ENCODE measurements around the gene NAT14.

Gene NAT14

GRCh38 chr19:55467236-55468053 is 17.5 kb upstream of the NAT14 start:
- DNase-seq (ENCODE audit: low spot score) (no peak), FAIRE-seq (no peak)

GRCh38 chr19:55468054-55468393 is 17.0 kb upstream of the NAT14 start:
- no peak for DNase-seq (ENCODE audit: low spot score)
- no peak for FAIRE-seq

- no peak for FAIRE-seq
- no peak for DNase-seq (ENCODE audit: low spot score)
These were observed 13.7 kb upstream of the NAT14 start for GRCh38 chr19:55471266-55471665.

- DNase-seq (ENCODE audit: low spot score): peak; percentile 83
- no peak for FAIRE-seq
These were observed 12.5 kb upstream of the NAT14 start for GRCh38 chr19:55472463-55472862.

- FAIRE-seq (no peak), DNase-seq (ENCODE audit: low spot score) (peak; percentile 49)
These were observed 11.6 kb upstream of the NAT14 start for GRCh38 chr19:55473225-55474012.

GRCh38 chr19:55474269-55475265 is 10.4 kb upstream of the NAT14 start:
- peak; percentile 78 for FAIRE-seq
- peak; percentile 92 for DNase-seq (ENCODE audit: low spot score)

- FAIRE-seq (no peak), DNase-seq (ENCODE audit: low spot score) (peak; percentile 88)
These were observed 8.8 kb upstream of the NAT14 start, which contains the start of gene ZNF628 for GRCh38 chr19:55476100-55476775. Gene ZNF628, plus strand, starts transcription at chr19:55476617. Its CDS starts 3,294 bp downstream, at chr19:55479911.

- FAIRE-seq (no peak), DNase-seq (ENCODE audit: low spot score) (no peak)
These were observed 7.1 kb upstream of the NAT14 start for GRCh38 chr19:55477905-55478304.

- no peak for FAIRE-seq
- DNase-seq (ENCODE audit: low spot score): no peak
These were observed 6.6 kb upstream of the NAT14 start for GRCh38 chr19:55478364-55478763.

- DNase-seq (ENCODE audit: low spot score) (no peak), FAIRE-seq (no peak)
These were observed 5.9 kb upstream of the NAT14 start for GRCh38 chr19:55479045-55479444.

GRCh38 chr19:55479451-55480230 is 5.3 kb upstream of the NAT14 start:
- DNase-seq (ENCODE audit: low spot score) (no peak), FAIRE-seq (no peak)

GRCh38 chr19:55481148-55481793 is 3.7 kb upstream of the NAT14 start:
- FAIRE-seq: no peak
- DNase-seq (ENCODE audit: low spot score): no peak

GRCh38 chr19:55481794-55482155 is 3.2 kb upstream of the NAT14 start:
- DNase-seq (ENCODE audit: low spot score) (no peak), FAIRE-seq (no peak)

GRCh38 chr19:55482156-55482961 is 2.6 kb upstream of the NAT14 start:
- no peak for FAIRE-seq
- no peak for DNase-seq (ENCODE audit: low spot score)

GRCh38 chr19:55482967-55483705 is 1.9 kb upstream of the NAT14 start:
- DNase-seq (ENCODE audit: low spot score) (no peak), FAIRE-seq (no peak)

GRCh38 chr19:55483706-55484592 is 1.0 kb upstream of the NAT14 start:
- DNase-seq (ENCODE audit: low spot score): no peak

GRCh38 chr19:55485439-55486011 is 537 bp downstream of the NAT14 start:
- no peak for DNase-seq (ENCODE audit: low spot score)
- FAIRE-seq: no peak

More at GRCh38 chr19:55483706-55484592, 1.0 kb upstream of the NAT14 start:
- no peak for FAIRE-seq

Measured in RCC 7860 (cell line).